GM23338 (cell line): ENCODE measurements around the gene PCSK7. TPM values are rescaled to one million over a fixed set of nuclear protein-coding genes. Genes with fewer than 3 reads are reported as not detected.

Source experiments
- ATAC-seq: fragments of 200-7000 bp; cut with Tn5 transposase; 3 replicates; pipeline ENCODE4 v1.9.1; 2020
- DNase-seq: peaks from one replicate; pipeline ENCODE4 v3.0.0-alpha.2; 2015; ENCODE audit warnings: low spot score
- H2AFZ ChIP-seq: fragments of 200-600 bp; sonication (generic); 2 replicates; pipeline ENCODE4 v1.8.0; 2016; ENCODE audit warnings: antibody characterized with exemption, mild to moderate bottlenecking, moderate library complexity
- H3F3A ChIP-seq: fragments of 200-600 bp; sonication (generic); replicated peaks from 2 replicates; pipeline ENCODE4 v1.8.0; 2017; ENCODE audit warnings: antibody characterized with exemption, mixed run types, low read depth
- H3K27ac ChIP-seq: fragments of 200-600 bp; sonication (generic); 2 replicates; pipeline ENCODE4 v1.6.1; 2016; ENCODE audit warnings: low read depth
- H3K27me3 ChIP-seq: fragments of 200-600 bp; sonication (generic); 2 replicates; pipeline ENCODE4 v1.8.0; 2016; ENCODE audit warnings: mild to moderate bottlenecking, mixed run types, moderate library complexity; ENCODE audit not compliant: insufficient read depth
- H3K36me3 ChIP-seq: fragments of 200-600 bp; sonication (generic); 2 replicates; pipeline ENCODE4 v1.8.0; 2016; ENCODE audit warnings: mild to moderate bottlenecking; ENCODE audit not compliant: insufficient read depth
- H3K4me1 ChIP-seq: fragments of 200-600 bp; sonication (generic); 2 replicates; pipeline ENCODE4 v1.8.0; 2016; ENCODE audit warnings: mild to moderate bottlenecking, moderate library complexity; ENCODE audit not compliant: insufficient read depth
- H3K4me2 ChIP-seq: fragments of 200-600 bp; sonication (generic); 2 replicates; pipeline ENCODE4 v1.7.1; 2017; ENCODE audit warnings: mixed run types
- H3K4me3 ChIP-seq: fragments of 200-600 bp; sonication (generic); 2 replicates; pipeline ENCODE4 v1.6.1; 2016; ENCODE audit warnings: mixed run types
- H3K79me2 ChIP-seq: fragments of 200-600 bp; sonication (generic); replicated peaks from 2 replicates; pipeline ENCODE4 v1.8.0; 2017; ENCODE audit warnings: mild to moderate bottlenecking; ENCODE audit not compliant: insufficient read depth
- H3K9me2 ChIP-seq: fragments of 200-600 bp; sonication (generic); 2 replicates; pipeline ENCODE4 v1.8.0; 2017; ENCODE audit not compliant: insufficient read depth
- H4K20me1 ChIP-seq: fragments of 200-600 bp; sonication (generic); replicated peaks from 2 replicates; pipeline ENCODE4 v1.8.0; 2017; ENCODE audit warnings: mild to moderate bottlenecking; ENCODE audit not compliant: insufficient read depth
- H3K27ac Mint-ChIP-seq: 2 replicates; pipeline ENCODE4 v1.8.0; 2020; ENCODE audit warnings: inconsistent platforms, mild to moderate bottlenecking, moderate library complexity, mixed read lengths
- H3K27me3 Mint-ChIP-seq: 3 replicates; pipeline ENCODE4 v1.8.0; 2022; ENCODE audit warnings: low read depth, mild to moderate bottlenecking, moderate library complexity, mixed read lengths, inconsistent platforms; ENCODE audit not compliant: insufficient read depth, poor library complexity
- H3K36me3 Mint-ChIP-seq: 3 replicates; pipeline ENCODE4 v1.8.0; 2021; ENCODE audit warnings: low read depth, mild to moderate bottlenecking, inconsistent platforms, moderate library complexity, mixed read lengths
- H3K4me1 Mint-ChIP-seq: 3 replicates; pipeline ENCODE4 v1.8.0; 2020; ENCODE audit warnings: mild to moderate bottlenecking, inconsistent platforms, mixed read lengths
- H3K4me3 Mint-ChIP-seq: 3 replicates; pipeline ENCODE4 v1.8.0; 2021; ENCODE audit warnings: moderate library complexity, mild to moderate bottlenecking, inconsistent platforms, mixed read lengths
- H3K9me3 Mint-ChIP-seq: 3 replicates; pipeline ENCODE4 v1.8.0; 2020; ENCODE audit warnings: moderate library complexity, mild to moderate bottlenecking, inconsistent platforms, mixed read lengths
- CREB1 ChIP-seq: fragments of 250-450 bp; sonication (Bioruptor Pico); IDR thresholded peaks from 2 replicates; pipeline ENCODE4 v1.5.0; 2020; ENCODE audit warnings: low read depth, mild to moderate bottlenecking, moderate library complexity
- CTCF ChIP-seq, 2 experiments: fragments of 200-600 bp in 1 of 2; sonication (generic) in 1 of 2; conservative IDR thresholded peaks; 2 replicates each; pipeline versions ENCODE4 v1.5.1 to v1.6.1; 2016 to 2017; ENCODE audit warnings: antibody characterized with exemption in 2 of 2, low read depth in 2 of 2, mild to moderate bottlenecking in 2 of 2, moderate library complexity in 1 of 2
- ETS1 ChIP-seq: IDR thresholded peaks from 2 replicates; pipeline ENCODE4 v1.6.1; 2016; ENCODE audit warnings: antibody characterized with exemption
- EZH2 ChIP-seq: fragments of 200-600 bp; sonication (generic); IDR thresholded peaks from one replicate; pipeline ENCODE4 v1.8.0; 2017; ENCODE audit warnings: antibody characterized with exemption, mild to moderate bottlenecking, low read depth; ENCODE audit not compliant: unreplicated experiment
- EZH2phosphoT487 ChIP-seq: fragments of 200-600 bp; sonication (generic); IDR thresholded peaks from one replicate; pipeline ENCODE4 v1.8.1; 2018; ENCODE audit warnings: antibody characterized with exemption; ENCODE audit not compliant: unreplicated experiment
- JUNB ChIP-seq: IDR thresholded peaks from one replicate; pipeline ENCODE4 v1.6.1; 2016; ENCODE audit warnings: antibody characterized with exemption; ENCODE audit not compliant: unreplicated experiment
- NANOG ChIP-seq: IDR thresholded peaks from 2 replicates; pipeline ENCODE4 v1.6.1; 2016; ENCODE audit warnings: antibody characterized with exemption, borderline replicate concordance
- POLR2AphosphoS5 ChIP-seq: IDR thresholded peaks from 2 replicates; pipeline ENCODE4 v1.6.1; 2016; ENCODE audit warnings: antibody characterized with exemption, low read depth
- STAT1 ChIP-seq: IDR thresholded peaks from one replicate; pipeline ENCODE4 v1.6.1; 2016; ENCODE audit warnings: antibody characterized with exemption; ENCODE audit not compliant: unreplicated experiment
- ZNF114 ChIP-seq: fragments of 250-450 bp; sonication (Bioruptor Pico); IDR thresholded peaks from 2 replicates; pipeline ENCODE4 v1.5.0; 2020; ENCODE audit warnings: mild to moderate bottlenecking, moderate library complexity
- ZNF331 ChIP-seq: fragments of 250-450 bp; sonication (Bioruptor Pico); IDR thresholded peaks from 2 replicates; pipeline ENCODE4 v1.5.0; 2020; ENCODE audit warnings: low read depth, mild to moderate bottlenecking, moderate library complexity
- polyA plus RNA-seq: library from polyadenylated mRNA; unstranded; fragments of >200 nt; fragmentation: Nextera tagmentation; extraction: Ambion mirVana; gene quantifications from 2 replicates; pipeline ENCODE4 v1.2.1, GENCODE V29; 2016
- total RNA-seq: library from RNA; depleted of rRNA; stranded (reverse); fragments of >200 nt; shearing (Covaris generic); gene quantifications from 2 replicates; pipeline ENCODE4 v1.2.3, GENCODE V29; 2014
- TF ChIP-seq, protein P1 (sequence below): IDR thresholded peaks from one replicate; pipeline ENCODE4 v1.6.1; 2018; ENCODE audit warnings: antibody characterized with exemption; ENCODE audit not compliant: unreplicated experiment

Gene PCSK7
- total and polyA plus RNA-seq, 2 experiments from 2014 or later = 12.4 to 46.4 TPM

GRCh38 chr11:117204283-117205080 is 27.4 kb downstream of the PCSK7 start (continued):
- TF ChIP-seq, protein P1, sequence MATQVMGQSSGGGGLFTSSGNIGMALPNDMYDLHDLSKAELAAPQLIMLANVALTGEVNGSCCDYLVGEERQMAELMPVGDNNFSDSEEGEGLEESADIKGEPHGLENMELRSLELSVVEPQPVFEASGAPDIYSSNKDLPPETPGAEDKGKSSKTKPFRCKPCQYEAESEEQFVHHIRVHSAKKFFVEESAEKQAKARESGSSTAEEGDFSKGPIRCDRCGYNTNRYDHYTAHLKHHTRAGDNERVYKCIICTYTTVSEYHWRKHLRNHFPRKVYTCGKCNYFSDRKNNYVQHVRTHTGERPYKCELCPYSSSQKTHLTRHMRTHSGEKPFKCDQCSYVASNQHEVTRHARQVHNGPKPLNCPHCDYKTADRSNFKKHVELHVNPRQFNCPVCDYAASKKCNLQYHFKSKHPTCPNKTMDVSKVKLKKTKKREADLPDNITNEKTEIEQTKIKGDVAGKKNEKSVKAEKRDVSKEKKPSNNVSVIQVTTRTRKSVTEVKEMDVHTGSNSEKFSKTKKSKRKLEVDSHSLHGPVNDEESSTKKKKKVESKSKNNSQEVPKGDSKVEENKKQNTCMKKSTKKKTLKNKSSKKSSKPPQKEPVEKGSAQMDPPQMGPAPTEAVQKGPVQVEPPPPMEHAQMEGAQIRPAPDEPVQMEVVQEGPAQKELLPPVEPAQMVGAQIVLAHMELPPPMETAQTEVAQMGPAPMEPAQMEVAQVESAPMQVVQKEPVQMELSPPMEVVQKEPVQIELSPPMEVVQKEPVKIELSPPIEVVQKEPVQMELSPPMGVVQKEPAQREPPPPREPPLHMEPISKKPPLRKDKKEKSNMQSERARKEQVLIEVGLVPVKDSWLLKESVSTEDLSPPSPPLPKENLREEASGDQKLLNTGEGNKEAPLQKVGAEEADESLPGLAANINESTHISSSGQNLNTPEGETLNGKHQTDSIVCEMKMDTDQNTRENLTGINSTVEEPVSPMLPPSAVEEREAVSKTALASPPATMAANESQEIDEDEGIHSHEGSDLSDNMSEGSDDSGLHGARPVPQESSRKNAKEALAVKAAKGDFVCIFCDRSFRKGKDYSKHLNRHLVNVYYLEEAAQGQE = no peak
- TF ChIP-seq JUNB (no peak), ETS1 (no peak), POLR2AphosphoS5 (no peak), ZNF114 (no peak), EZH2 (no peak), NANOG (no peak), STAT1 (no peak), ZNF331 (CRISPR knock-in tag) (no peak)

DNA sequence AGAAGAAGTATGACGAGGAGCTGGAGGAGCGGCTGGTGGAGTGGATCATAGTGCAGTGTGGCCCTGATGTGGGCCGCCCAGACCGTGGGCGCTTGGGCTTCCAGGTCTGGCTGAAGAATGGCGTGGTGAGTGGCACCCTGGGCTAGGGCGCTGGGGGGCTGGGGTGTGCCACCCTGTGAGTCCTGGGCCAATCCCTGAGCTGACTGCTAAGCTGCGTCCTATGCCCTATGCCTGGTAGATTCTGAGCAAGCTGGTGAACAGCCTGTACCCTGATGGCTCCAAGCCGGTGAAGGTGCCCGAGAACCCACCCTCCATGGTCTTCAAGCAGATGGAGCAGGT is 28.8 kb downstream of the PCSK7 start:
- Mint-ChIP-seq H3K27ac (no peak overlapping the region), H3K9me3 (no peaks in the 10 kb centered on the region; the same call in 2 of the 3 replicates), H3K4me1 (peaks cover 32% of the 10 kb centered on the region), H3K4me3 (no peak overlapping the region), H3K36me3 (peaks cover 32% of the 10 kb centered on the region), H3K27me3 (peaks cover 26% of the 10 kb centered on the region)
- H3K36me3 ChIP-seq = no peaks in the 10 kb centered on the region
- H3K9me2 ChIP-seq = no peaks in the 10 kb centered on the region
- H2AFZ ChIP-seq = no peak overlapping the region
- H3F3A ChIP-seq = peaks cover 12% of the 10 kb centered on the region
- H3K4me2 ChIP-seq = no peak overlapping the region
- peaks cover 23% of the 10 kb centered on the region for H3K79me2 ChIP-seq
- peaks cover 27% of the 10 kb centered on the region for H3K4me1 ChIP-seq
- no peaks in the 10 kb centered on the region for H4K20me1 ChIP-seq
- DNase-seq (no peak), ATAC-seq (no peak)
- H3K4me3 ChIP-seq = no peak overlapping the region
- H3K27ac ChIP-seq = no peak overlapping the region
- H3K27me3 ChIP-seq = no peaks in the 10 kb centered on the region
- no peak for TF ChIP-seq EZH2phosphoT487
- TF ChIP-seq POLR2AphosphoS5 = no peak
- no peak for TF ChIP-seq CTCF (conservative IDR thresholded peaks at IDR 0.05; ENCODE audit: low read depth in 2 of 2)
- TF ChIP-seq ETS1 = no peak
- TF ChIP-seq, protein P1 = no peak
- no peak for TF ChIP-seq EZH2
- no peak for TF ChIP-seq NANOG
- no peak for TF ChIP-seq JUNB
- no peak for TF ChIP-seq CREB1 (CRISPR knock-in tag)
- TF ChIP-seq ZNF114 = no peak
- no peak for TF ChIP-seq STAT1
